Neural cell (in vitro differentiated cells): ENCODE data around the gene MRTFB. TPM values are rescaled to one million over a fixed set of nuclear protein-coding genes. Genes with fewer than 3 reads are reported as not detected.

Experiments
- H2AFZ ChIP-seq: fragments of 200-600, 300-800 bp; sonication (generic), shearing (Covaris generic); 2 replicates; pipeline ENCODE4 v1.6.0; 2014; ENCODE audit warnings: low read depth, mild to moderate bottlenecking, antibody characterized with exemption, low read length, moderate library complexity
- H3F3A ChIP-seq: fragments of 200-600 bp; shearing (Covaris generic); 2 replicates; pipeline ENCODE4 v1.6.1; 2016; ENCODE audit warnings: mild to moderate bottlenecking, moderate library complexity, mixed read lengths, antibody characterized with exemption, low read length; ENCODE audit not compliant: insufficient read depth, poor library complexity, severe bottlenecking
- H3K27ac ChIP-seq: fragments of 200-600, 300-800 bp; sonication (generic), shearing (Covaris generic); 2 replicates; pipeline ENCODE4 v1.5.1; 2014; ENCODE audit warnings: mild to moderate bottlenecking, low read length, moderate library complexity
- H3K27me3 ChIP-seq: fragments of 300-800, 200-600 bp; sonication (generic), shearing (Covaris generic); 2 replicates; pipeline ENCODE4 v1.6.0; 2014; ENCODE audit warnings: mild to moderate bottlenecking, low read depth, low read length, moderate library complexity; ENCODE audit not compliant: insufficient read depth
- H3K36me3 ChIP-seq: fragments of 300-800, 200-600 bp; sonication (generic), shearing (Covaris generic); 2 replicates; pipeline ENCODE4 v1.5.1; 2014; ENCODE audit warnings: mild to moderate bottlenecking, antibody characterized with exemption, low read length, moderate library complexity; ENCODE audit not compliant: insufficient read depth
- H3K4me2 ChIP-seq: fragments of 300-800, 200-600 bp; sonication (generic), shearing (Covaris generic); 2 replicates; pipeline ENCODE4 v1.6.0; 2014; ENCODE audit warnings: mild to moderate bottlenecking, low read length
- H3K4me3 ChIP-seq: fragments of 300-800, 200-600 bp; sonication (generic), shearing (Covaris generic); 2 replicates; pipeline ENCODE4 v1.5.1; 2014; ENCODE audit warnings: mild to moderate bottlenecking, low read length, moderate library complexity
- H3K79me2 ChIP-seq: fragments of 200-600 bp; shearing (Covaris generic); replicated peaks from 2 replicates; pipeline ENCODE4 v1.6.0; 2014; ENCODE audit warnings: mild to moderate bottlenecking, low read length, moderate library complexity; ENCODE audit not compliant: insufficient read depth
- H3K9ac ChIP-seq: fragments of 300-800, 200-600 bp; sonication (generic), shearing (Covaris generic); 2 replicates; pipeline ENCODE4 v1.6.1; 2016; ENCODE audit warnings: mild to moderate bottlenecking, low read length, mixed read lengths
- H3K9me2 ChIP-seq: fragments of 200-600 bp; shearing (Covaris generic); 2 replicates; pipeline ENCODE4 v1.6.1; 2016; ENCODE audit warnings: mild to moderate bottlenecking, low read length, mixed read lengths; ENCODE audit not compliant: insufficient read depth
- H3K9me3 ChIP-seq: fragments of 200-600, 300-800 bp; sonication (generic), shearing (Covaris generic); 2 replicates; pipeline ENCODE4 v1.6.1; 2016; ENCODE audit warnings: mild to moderate bottlenecking, mixed run types, low read length, moderate library complexity, mixed read lengths
- H4K20me1 ChIP-seq: fragments of 200-600 bp; shearing (Covaris generic); 2 replicates; pipeline ENCODE4 v1.6.1; 2016; ENCODE audit warnings: mild to moderate bottlenecking, mixed run types; ENCODE audit not compliant: insufficient read depth
- CTCF ChIP-seq: fragments of 450-650 bp; IDR thresholded peaks from 2 replicates; pipeline ENCODE4 v1.5.1; 2014; ENCODE audit warnings: antibody characterized with exemption, mild to moderate bottlenecking, moderate library complexity; ENCODE audit not compliant: poor library complexity, severe bottlenecking
- EP300 ChIP-seq: fragments of 450-650 bp; conservative IDR thresholded peaks from 2 replicates; pipeline ENCODE4 v1.6.1; 2014; ENCODE audit warnings: antibody characterized with exemption, mild to moderate bottlenecking, moderate library complexity; ENCODE audit not compliant: poor library complexity, severe bottlenecking
- EZH2 ChIP-seq: fragments of 200-600, 300-800 bp; shearing (Covaris generic), sonication (generic); IDR thresholded peaks from 2 replicates; pipeline ENCODE4 v1.6.1; 2014; ENCODE audit warnings: antibody characterized with exemption, low read length, borderline replicate concordance, mild to moderate bottlenecking; ENCODE audit not compliant: insufficient read depth, poor library complexity, severe bottlenecking
- MXI1 ChIP-seq: fragments of 450-650 bp; conservative IDR thresholded peaks from 2 replicates; pipeline ENCODE4 v1.6.1; 2014; ENCODE audit warnings: antibody characterized with exemption, mild to moderate bottlenecking; ENCODE audit not compliant: poor library complexity, severe bottlenecking
- POLR2AphosphoS5 ChIP-seq: IDR thresholded peaks from 2 replicates; pipeline ENCODE4 v1.6.1; 2012
- RAD21 ChIP-seq: fragments of 450-650 bp; conservative IDR thresholded peaks from 2 replicates; pipeline ENCODE4 v1.6.1; 2014; ENCODE audit warnings: antibody characterized with exemption, mild to moderate bottlenecking, moderate library complexity
- REST ChIP-seq: IDR thresholded peaks from 2 replicates; pipeline ENCODE4 v1.6.1; 2012; ENCODE audit warnings: borderline replicate concordance
- SMC3 ChIP-seq: fragments of 450-650 bp; conservative IDR thresholded peaks from 2 replicates; pipeline ENCODE4 v1.6.1; 2014; ENCODE audit warnings: antibody characterized with exemption, mild to moderate bottlenecking, moderate library complexity; ENCODE audit not compliant: poor library complexity
- TAF1 ChIP-seq: IDR thresholded peaks from 2 replicates; pipeline ENCODE4 v1.6.1; 2012; ENCODE audit warnings: low read depth
- polyA plus RNA-seq: library from polyadenylated mRNA; depleted of rRNA; stranded (reverse); fragments of >200 nt; gene quantifications from 2 replicates; pipeline ENCODE4 v1.2.3, GENCODE V29; 2014

MRTFB gene
- polyA plus RNA-seq, 1 donor from 2014 or later, result 18.6 TPM

- H3K27ac ChIP-seq, result no peak overlapping the region
- no peaks in the 10 kb centered on the region for H3K9me2 ChIP-seq
- no peak overlapping the region for H3K9ac ChIP-seq
- H3K9me3 ChIP-seq, result no peaks in the 10 kb centered on the region
- no peaks in the 10 kb centered on the region for H3K27me3 ChIP-seq
- H3K36me3 ChIP-seq, result peaks cover 27% of the 10 kb centered on the region
- no peak overlapping the region for H3K4me2 ChIP-seq
- no peaks in the 10 kb centered on the region for H3K79me2 ChIP-seq
- no peak overlapping the region for H2AFZ ChIP-seq
- no peaks in the 10 kb centered on the region for H4K20me1 ChIP-seq
- TF ChIP-seq MXI1 (no peak), CTCF (no peak), EZH2 (no peak), POLR2AphosphoS5 (no peak), REST (no peak), RAD21 (no peak), SMC3 (no peak), EP300 (no peak), TAF1 (no peak)
- no peak overlapping the region for H3K4me3 ChIP-seq
- H3F3A ChIP-seq, result no peaks in the 10 kb centered on the region
These were observed 167.6 kb downstream of the MRTFB start for GRCh38 chr16:14238756-14239155.

GRCh38 chr16:14239791-14240190 is 168.7 kb downstream of the MRTFB start:
- H3K36me3 ChIP-seq, result peaks cover 27% of the 10 kb centered on the region
- H4K20me1 ChIP-seq, result no peaks in the 10 kb centered on the region
- H3K9ac ChIP-seq, result no peak overlapping the region
- H3K4me2 ChIP-seq, result no peak overlapping the region
- H3K4me3 ChIP-seq, result no peak overlapping the region
- H2AFZ ChIP-seq, result no peak overlapping the region
- no peaks in the 10 kb centered on the region for H3K9me3 ChIP-seq
- TF ChIP-seq SMC3 (no peak), MXI1 (no peak), TAF1 (no peak), EZH2 (no peak), EP300 (no peak), RAD21 (no peak)
- H3K27me3 ChIP-seq, result no peaks in the 10 kb centered on the region
- no peaks in the 10 kb centered on the region for H3F3A ChIP-seq
- no peak overlapping the region for H3K27ac ChIP-seq
- H3K79me2 ChIP-seq, result no peaks in the 10 kb centered on the region
- no peaks in the 10 kb centered on the region for H3K9me2 ChIP-seq

DNA sequence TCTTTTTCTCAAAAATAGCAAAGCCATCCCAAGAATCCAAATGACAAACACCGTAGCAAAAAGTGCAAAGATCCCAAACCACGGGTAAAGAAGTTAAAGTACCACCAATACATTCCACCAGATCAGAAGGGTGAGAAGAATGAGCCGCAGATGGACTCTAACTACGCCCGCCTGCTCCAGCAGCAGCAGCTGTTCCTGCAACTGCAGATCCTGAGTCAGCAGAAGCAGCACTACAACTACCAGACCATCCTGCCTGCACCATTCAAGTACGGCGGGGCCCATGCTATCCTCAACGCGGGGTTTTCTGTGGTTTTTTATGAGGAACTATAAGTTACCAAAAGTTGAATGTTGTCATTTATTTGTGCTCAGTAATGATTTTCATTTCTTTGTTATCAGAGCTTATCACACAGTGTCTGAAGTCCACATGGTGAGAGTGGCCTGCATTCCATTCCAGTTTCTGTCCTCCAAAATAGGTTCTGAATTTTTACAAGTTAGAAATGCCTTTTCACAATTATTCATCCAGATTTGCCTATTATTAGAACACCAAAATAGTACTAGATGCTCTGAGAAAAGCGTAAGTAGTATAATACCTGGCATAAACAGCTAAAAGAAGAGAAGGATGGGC is 169.2 kb downstream of the MRTFB start:
- H3K4me2 ChIP-seq, result no peak overlapping the region

More for the DNA sequence above, 169.2 kb downstream of the MRTFB start:
- TF ChIP-seq POLR2AphosphoS5 (no peak), RAD21 (no peak), SMC3 (no peak), MXI1 (no peak), EP300 (no peak), EZH2 (no peak)
- Histone ChIP-seq H3K9me3 (no peaks in the 10 kb centered on the region), H3K4me3 (no peak overlapping the region), H3F3A (no peaks in the 10 kb centered on the region), H3K36me3 (peaks cover 27% of the 10 kb centered on the region), H2AFZ (no peak overlapping the region), H3K27ac (no peak overlapping the region), H4K20me1 (no peaks in the 10 kb centered on the region), H3K79me2 (no peaks in the 10 kb centered on the region), H3K9me2 (no peaks in the 10 kb centered on the region), H3K9ac (no peak overlapping the region), H3K27me3 (no peaks in the 10 kb centered on the region)
